ENCODE data around the gene TNNI3K.

Gene TNNI3K

GRCh38 chr1:74357756-74358155, 122.6 kb downstream of the TNNI3K start:
- Histone ChIP-seq H3K4me3 (replicated peaks; ENCODE audit: insufficient read depth, low read length) (no peak overlapping the region), H3K27ac (replicated peaks) (no peak overlapping the region), H3K27me3 (ENCODE audit: insufficient read depth, poor library complexity, severe bottlenecking) (peaks cover 2% of the 10 kb centered on the region)
- no peak for DNase-seq (ENCODE audit: low read depth in 1 of 2, low spot score in 1 of 2)
- no peak for TF ChIP-seq REST (IDR thresholded peaks at IDR 0.05; ENCODE audit: insufficient replicate concordance, low read depth)
- TF ChIP-seq SPI1 (IDR thresholded peaks at IDR 0.05; ENCODE audit: borderline replicate concordance, low read depth) = no peak
- TF ChIP-seq CTCF (IDR thresholded peaks at IDR 0.05; ENCODE audit: insufficient read depth, low read length) = no peak
- TF ChIP-seq GABPA (IDR thresholded peaks at IDR 0.05; ENCODE audit: low read depth) = no peak
- TF ChIP-seq POLR2AphosphoS5 (IDR thresholded peaks at IDR 0.05; ENCODE audit: low read depth) = no peak

GRCh38 chr1:74362691-74363090, 127.5 kb downstream of the TNNI3K start:
- peaks cover 2% of the 10 kb centered on the region for H3K27me3 ChIP-seq (ENCODE audit: insufficient read depth, poor library complexity, severe bottlenecking)
- no peak for DNase-seq (ENCODE audit: low read depth in 1 of 2, low spot score in 1 of 2)
- H3K27ac ChIP-seq (replicated peaks) = no peak overlapping the region
- no peak overlapping the region for H3K4me3 ChIP-seq (replicated peaks; ENCODE audit: insufficient read depth, low read length)
- no peak for TF ChIP-seq REST (IDR thresholded peaks at IDR 0.05; ENCODE audit: insufficient replicate concordance, low read depth)
- TF ChIP-seq POLR2AphosphoS5 (IDR thresholded peaks at IDR 0.05; ENCODE audit: low read depth) = no peak
- TF ChIP-seq GABPA (IDR thresholded peaks at IDR 0.05; ENCODE audit: low read depth) = no peak
- no peak for TF ChIP-seq SPI1 (IDR thresholded peaks at IDR 0.05; ENCODE audit: borderline replicate concordance, low read depth)
- TF ChIP-seq CTCF (IDR thresholded peaks at IDR 0.05; ENCODE audit: insufficient read depth, low read length) = no peak

DNA sequence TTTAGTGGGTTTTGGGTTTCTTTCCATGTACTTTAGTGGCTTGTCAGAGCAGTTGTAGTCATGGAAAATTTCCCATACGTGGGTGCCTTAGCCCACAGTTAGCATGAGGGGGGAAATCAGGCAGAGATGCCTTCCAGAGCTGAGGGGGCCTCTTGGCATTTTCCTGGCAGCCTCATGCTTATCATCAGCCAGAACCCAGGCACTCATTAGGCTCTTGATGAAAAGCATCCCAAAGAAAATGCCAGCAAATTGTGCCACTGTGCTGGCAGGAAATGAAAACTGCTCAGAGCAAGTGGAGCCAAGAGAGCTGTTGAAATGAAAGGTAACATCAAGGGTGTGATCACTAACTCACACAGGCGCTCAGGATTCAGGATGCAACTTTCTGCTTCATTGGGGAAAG, 128.0 kb downstream of the TNNI3K start:
- Histone ChIP-seq H3K4me3 (replicated peaks; ENCODE audit: insufficient read depth, low read length) (no peak overlapping the region), H3K27ac (replicated peaks) (no peak overlapping the region), H3K27me3 (ENCODE audit: insufficient read depth, poor library complexity, severe bottlenecking) (peaks cover 2% of the 10 kb centered on the region)
- no peak for DNase-seq (ENCODE audit: low read depth in 1 of 2, low spot score in 1 of 2)
- no peak for TF ChIP-seq GABPA (IDR thresholded peaks at IDR 0.05; ENCODE audit: low read depth)
- no peak for TF ChIP-seq CTCF (IDR thresholded peaks at IDR 0.05; ENCODE audit: insufficient read depth, low read length)
- TF ChIP-seq POLR2AphosphoS5 (IDR thresholded peaks at IDR 0.05; ENCODE audit: low read depth) = no peak
- TF ChIP-seq REST (IDR thresholded peaks at IDR 0.05; ENCODE audit: insufficient replicate concordance, low read depth) = no peak
- no peak for TF ChIP-seq SPI1 (IDR thresholded peaks at IDR 0.05; ENCODE audit: borderline replicate concordance, low read depth)

All from HL-60 (cell line).